Left forelimb (tissue), 1 donor: Measurements from ENCODE around the gene FUNDC2.

ENCODE experiments used
- DNase-seq: peaks from one replicate; pipeline ENCODE4 v3.0.0-alpha.2; 2018; ENCODE audit warnings: low spot score

FUNDC2 gene

DNA sequence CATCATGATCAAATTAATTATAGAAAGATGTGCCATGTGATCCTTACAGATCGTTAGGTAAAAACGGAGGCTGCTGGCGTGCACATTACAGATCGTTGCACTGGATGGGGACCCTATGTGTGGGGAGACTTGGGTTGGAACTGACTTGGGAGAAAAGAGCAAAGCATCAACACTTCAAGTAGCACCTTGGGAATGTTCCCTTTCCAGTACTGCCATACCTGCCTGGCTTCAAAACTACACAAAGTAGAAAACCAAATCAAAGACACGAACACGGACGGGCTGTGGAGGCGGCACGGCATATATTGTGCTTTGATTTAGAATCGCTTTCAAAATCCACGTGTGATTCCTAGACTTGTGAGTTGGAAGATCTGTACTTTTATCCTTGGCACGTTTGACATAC is 43.4 kb downstream of the FUNDC2 start:
- no peak for DNase-seq

DNA sequence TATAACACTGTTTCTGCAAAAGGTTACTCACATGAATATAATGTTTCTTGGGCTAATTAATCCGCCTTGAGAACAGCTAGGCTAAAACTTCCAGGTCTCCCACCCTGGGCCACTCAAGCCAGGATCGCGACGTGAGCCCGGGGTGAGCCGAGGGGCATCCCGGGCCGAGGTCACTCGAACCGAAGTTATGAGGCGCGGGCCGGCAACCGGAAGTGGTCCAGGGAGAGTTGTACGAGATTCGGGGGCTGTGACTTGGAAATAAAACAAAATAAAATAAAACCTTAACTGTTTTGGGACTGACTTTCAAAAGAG is 44.0 kb downstream of the FUNDC2 start:
- DNase-seq, result no peak

DNA sequence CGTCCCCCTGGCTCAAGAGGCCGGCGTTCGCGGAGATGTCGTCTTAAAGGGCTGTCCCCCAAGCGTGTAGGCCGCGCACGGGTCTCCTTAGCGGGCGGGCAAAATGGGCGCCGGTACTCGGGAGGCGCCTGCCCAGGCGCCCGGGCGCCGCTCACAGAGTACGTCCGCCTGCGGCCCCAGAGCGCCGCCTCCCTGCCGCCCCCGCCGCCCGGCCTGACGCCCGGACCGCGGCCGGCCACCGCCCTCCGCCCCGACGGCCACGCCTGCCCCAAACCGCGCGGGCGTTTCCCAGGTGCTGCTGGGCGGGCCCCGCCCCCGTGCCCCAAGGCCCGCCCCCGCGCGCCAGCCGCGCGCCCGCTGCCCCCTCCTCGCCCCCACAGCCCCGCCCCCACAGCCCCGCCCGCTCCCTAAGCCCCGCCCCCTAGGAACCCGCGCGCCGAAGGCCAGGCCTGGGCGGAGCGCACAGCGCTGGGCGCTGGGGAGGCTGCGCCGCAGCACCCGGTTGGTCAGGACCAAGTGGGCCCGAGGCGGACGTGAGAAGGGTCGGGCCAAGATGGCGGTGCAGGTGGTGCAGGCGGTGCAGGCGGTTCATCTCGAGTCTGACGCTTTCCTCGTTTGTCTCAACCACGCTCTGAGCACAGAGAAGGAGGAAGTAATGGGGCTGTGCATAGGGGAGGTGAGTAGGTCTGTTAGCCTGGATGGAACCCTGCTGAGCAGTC is 44.5 kb downstream of the FUNDC2 start, which contains the start of the genes BRCC3, CMC4 and MTCP1:
BRCC3 (plus strand) TSS at position 534 of the 719 bp plus-strand sequence; CDS start at position 554, 20 bp downstream.
CMC4 (minus strand) TSS at position 162 of the 719 bp plus-strand sequence. CDS start 7,113 bp downstream, outside the sequence.
MTCP1 (minus strand) TSS at position 162 of the 719 bp plus-strand sequence. CDS start 5,126 bp downstream, outside the sequence.
- DNase-seq, result peak; percentile 86

GRCh38 chrX:155071694-155072280 is 45.1 kb downstream of the FUNDC2 start:
- no peak for DNase-seq

DNA sequence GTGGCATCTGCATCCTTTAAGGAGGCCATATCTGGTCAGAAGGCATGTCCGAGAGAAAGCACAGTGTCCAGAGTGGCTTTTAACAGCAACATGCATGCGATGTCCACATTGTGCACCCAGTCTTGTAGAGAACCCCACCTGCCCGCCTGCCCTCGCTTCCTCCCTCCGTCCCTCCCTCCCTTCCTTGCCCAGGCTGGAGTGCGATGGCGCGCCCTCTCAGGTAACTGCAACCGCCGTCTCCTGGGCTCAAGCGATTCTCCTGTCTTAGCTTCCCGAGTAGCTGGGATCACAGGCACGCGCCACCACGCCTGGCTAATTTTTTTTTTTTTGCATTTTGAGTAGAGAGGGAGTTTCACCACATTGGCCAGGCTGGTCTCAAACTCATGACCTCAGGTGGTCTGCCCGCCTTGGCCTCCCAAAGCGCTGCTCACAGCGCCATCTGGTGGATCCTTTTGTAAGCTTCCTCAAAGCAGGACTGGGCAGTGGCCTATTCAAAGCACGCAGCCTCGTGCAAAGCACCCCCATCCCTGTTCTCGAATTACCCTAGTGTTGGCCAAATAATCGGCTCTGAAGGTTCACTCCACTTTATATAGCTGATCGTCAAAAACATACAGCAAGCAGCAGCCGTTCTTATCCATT is 59.7 kb downstream of the FUNDC2 start:
- DNase-seq, result no peak

DNA sequence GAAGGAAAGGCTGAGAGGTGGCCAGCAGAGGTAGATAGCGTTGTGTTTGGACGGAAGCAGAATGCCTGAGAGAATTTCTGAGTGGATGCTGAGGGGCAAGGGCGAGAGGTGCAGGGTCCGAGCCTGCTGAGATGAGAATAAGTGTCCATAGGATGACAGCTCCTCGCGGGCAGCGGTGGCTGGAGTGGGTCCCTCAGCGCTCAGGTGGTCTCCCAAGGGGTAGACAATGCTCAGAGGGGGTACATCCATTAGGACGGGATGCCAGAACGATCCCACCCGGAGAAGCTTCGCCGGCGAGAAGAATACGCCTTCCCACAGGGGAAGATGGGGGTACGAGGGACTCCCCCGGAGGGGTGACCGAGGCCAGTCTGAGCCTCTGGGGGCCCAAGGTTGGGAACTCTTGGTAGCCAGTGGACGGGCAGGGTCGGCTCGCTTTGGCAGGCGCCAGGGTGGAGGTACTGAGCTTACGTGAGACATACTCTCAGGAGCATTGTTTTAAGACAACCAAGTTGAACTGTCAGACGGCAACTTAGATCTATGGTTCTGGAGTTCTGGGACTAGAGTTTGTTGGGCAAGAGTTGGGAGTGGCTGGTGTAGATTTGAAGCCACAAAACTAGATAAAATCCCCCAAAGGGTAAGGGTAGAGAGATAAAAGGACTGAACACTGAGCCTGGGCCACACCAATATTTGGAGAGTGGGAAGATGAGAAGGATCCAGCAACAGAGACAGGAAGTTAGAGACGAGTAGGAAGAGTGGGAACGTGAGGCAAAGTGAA is 60.5 kb downstream of the FUNDC2 start:
- no peak for DNase-seq

DNA sequence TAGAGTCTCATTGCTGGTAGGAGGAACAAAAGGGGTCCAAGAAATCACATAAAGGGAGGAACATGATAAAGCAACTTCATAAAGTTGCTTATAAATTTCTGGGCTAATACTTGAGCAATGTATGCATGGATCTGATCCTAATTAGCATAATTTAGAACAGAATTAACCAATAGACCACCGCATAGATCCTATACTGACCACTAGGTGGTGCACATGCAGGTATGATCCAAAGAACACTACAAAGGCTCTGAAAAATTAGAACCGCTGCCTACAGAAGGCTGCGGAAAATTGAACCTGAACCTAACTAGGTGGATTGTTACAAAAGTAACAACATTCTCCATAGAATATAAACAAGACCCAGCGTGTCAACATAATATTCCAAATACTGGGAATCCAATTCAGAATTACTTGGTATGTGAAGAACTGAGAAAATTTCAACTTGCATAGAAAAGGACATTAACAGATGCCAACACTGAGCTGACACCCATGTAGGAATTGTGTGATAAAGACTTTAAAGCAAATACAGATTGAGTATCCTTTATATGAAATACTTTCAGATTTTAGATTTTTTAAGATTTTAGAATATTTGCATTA is 67.9 kb downstream of the FUNDC2 start:
- no peak for DNase-seq

DNA sequence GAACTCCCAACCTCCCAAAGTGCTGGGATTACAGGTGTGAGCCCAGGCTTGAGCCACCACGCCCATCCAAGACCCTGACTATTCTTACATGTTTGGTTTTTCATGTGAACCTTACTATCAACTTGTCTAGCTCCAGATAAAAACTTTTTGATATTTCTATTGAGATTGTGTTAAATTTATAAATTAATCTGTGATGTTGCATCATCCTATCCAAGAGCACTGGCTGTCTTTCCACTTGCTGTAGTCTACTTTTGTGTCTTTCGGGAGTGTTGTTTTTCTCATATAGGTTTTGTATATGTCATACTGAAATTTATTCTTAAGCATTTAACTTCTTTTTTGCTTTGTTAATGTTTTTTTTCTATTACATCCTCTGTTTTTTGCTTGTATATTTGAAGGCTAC is 79.3 kb downstream of the FUNDC2 start:
- DNase-seq, result no peak

- no peak for DNase-seq
Measured at GRCh38 chrX:155108427-155108826, 81.8 kb downstream of the FUNDC2 start.
